Stomach (tissue), 9 donors: ENCODE measurements around the gene ARHGAP15. TPM values are rescaled to one million over a fixed set of nuclear protein-coding genes. Genes with fewer than 3 reads are reported as not detected.

ENCODE experiments used
- DNase-seq, 2 donors: peaks; one replicate each; pipeline versions ENCODE4 v3.0.0 to v3.0.0-alpha.2; 2013 to 2019
- H3K27ac ChIP-seq, 5 donors: fragments of 200-600 bp in 4 of 5; sonication (generic) in 4 of 5; one replicate each; pipeline ENCODE4 v1.5.1; 2013 to 2019; ENCODE audit warnings: mild to moderate bottlenecking in 1 of 5, moderate library complexity in 1 of 5
- H3K27me3 ChIP-seq, 3 donors: fragments of 200-600 bp; sonication (generic); one replicate each; pipeline ENCODE4 v1.5.1; 2017 to 2019; ENCODE audit warnings: mixed run types in 1 of 3
- H3K36me3 ChIP-seq, 4 donors: fragments of 200-600 bp; sonication (generic); 1 replicate in 3 of 4; 2 replicates in 1 of 4; pipeline ENCODE4 v1.5.1; 2016 to 2019
- H3K4me1 ChIP-seq, 4 donors: fragments of 200-600 bp; sonication (generic); one replicate each; pipeline ENCODE4 v1.5.1; 2016 to 2019
- H3K4me3 ChIP-seq, 4 donors: fragments of 200-600 bp; sonication (generic) in 3 of 4; one replicate each; pipeline ENCODE4 v1.5.1; 2016 to 2019; ENCODE audit warnings: mild to moderate bottlenecking in 1 of 4
- H3K9me3 ChIP-seq, 4 donors: fragments of 200-600 bp; sonication (generic); one replicate each; pipeline ENCODE4 v1.5.1; 2016 to 2019
- EP300 ChIP-seq: sonication (generic); formaldehyde crosslinking; IDR thresholded peaks from one replicate; pipeline ENCODE4 v1.6.1; 2017; ENCODE audit warnings: antibody characterized with exemption
- POLR2A ChIP-seq, 4 donors: fragments of 450-650 bp; IDR thresholded peaks; one replicate each; pipeline ENCODE4 v1.6.1; 2016; ENCODE audit warnings: antibody characterized with exemption in 4 of 4, control low read depth in 2 of 4, mild to moderate bottlenecking in 1 of 4, moderate library complexity in 1 of 4
- POLR2AphosphoS5 ChIP-seq, 3 donors: sonication (generic); formaldehyde crosslinking; IDR thresholded peaks; one replicate each; pipeline ENCODE4 v1.6.1; 2016; ENCODE audit warnings: antibody characterized with exemption in 3 of 3
- WGBS, 5 donors: extraction: QIAGEN DNeasy Blood & Tissue Kit in 3 of 5; methylation state at CpG; one replicate each; pipeline versions ENCODE4 v1.1.5 to v1.1.7; 2013 to 2018; 5-methylcytosine and 5-hydroxymethylcytosine counted together
- intact Hi-C: fragments of 100-400 bp; cut with DNase I; formaldehyde crosslinking; loops from one replicate; pipeline ENCODE4 v1.15.1; 2023; ENCODE audit warnings: low total_unique reads
- polyA plus RNA-seq, 3 donors: library from polyadenylated mRNA; stranded (reverse); fragments of 200-250 nt; gene quantifications; one replicate each; pipeline ENCODE4 v1.2.3, GENCODE V29; 2013
- total RNA-seq, 5 donors: library from RNA; depleted of rRNA; stranded (reverse); fragments of >200 nt; gene quantifications; one replicate each; pipeline versions ENCODE4 v1.1.0 to v1.2.3, GENCODE V29; 2014 to 2016
- TF ChIP-seq, protein P1 (sequence below), 7 experiments: fragments of 450-650 bp in 4 of 7; fragments of 200-600 bp in 3 of 7; sonication (generic) in 3 of 7; IDR thresholded peaks; one replicate each; pipeline ENCODE4 v1.5.1; 2016 to 2019; ENCODE audit warnings: antibody characterized with exemption in 7 of 7, control low read depth in 2 of 7, mild to moderate bottlenecking in 1 of 7
- donor health status: healthy with polysubstance abuse.
- donor health status: Bipolar disorder and iron deficiency.
- donor health status: healthy.

The ARHGAP15 gene
- total and polyA plus RNA-seq, 8 donors: 1.8 to 66.3 (median 6.8) TPM; not detected in 1

DNA sequence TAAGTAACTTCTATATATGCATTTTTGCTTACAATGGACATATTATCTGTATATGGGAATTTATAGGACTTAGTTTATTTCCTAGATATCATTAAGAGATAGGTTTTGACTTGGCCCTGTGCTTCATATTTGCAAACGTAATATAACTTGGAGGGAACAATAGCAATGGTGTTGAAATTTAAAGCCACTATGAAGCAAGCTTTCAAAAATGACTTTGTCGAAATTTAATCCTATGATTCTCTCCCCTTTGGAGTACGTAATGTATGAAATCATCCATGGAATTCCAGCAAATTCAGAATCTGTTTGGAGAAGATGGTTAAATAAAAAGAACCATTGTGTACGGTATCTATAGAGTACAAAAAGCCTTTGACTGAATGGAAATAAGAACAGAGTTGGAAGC is 486.3 kb downstream of the ARHGAP15 start:
- WGBS, 5 donors: 74 to 85% (median 78%) methylated on average over 4 of the region's 4 CpGs
- TF ChIP-seq POLR2AphosphoS5 (IDR thresholded peaks at IDR 0.05) (no peak), EP300 (no peak), POLR2A (IDR thresholded peaks at IDR 0.05) (no peak)
- TF ChIP-seq, protein P1, sequence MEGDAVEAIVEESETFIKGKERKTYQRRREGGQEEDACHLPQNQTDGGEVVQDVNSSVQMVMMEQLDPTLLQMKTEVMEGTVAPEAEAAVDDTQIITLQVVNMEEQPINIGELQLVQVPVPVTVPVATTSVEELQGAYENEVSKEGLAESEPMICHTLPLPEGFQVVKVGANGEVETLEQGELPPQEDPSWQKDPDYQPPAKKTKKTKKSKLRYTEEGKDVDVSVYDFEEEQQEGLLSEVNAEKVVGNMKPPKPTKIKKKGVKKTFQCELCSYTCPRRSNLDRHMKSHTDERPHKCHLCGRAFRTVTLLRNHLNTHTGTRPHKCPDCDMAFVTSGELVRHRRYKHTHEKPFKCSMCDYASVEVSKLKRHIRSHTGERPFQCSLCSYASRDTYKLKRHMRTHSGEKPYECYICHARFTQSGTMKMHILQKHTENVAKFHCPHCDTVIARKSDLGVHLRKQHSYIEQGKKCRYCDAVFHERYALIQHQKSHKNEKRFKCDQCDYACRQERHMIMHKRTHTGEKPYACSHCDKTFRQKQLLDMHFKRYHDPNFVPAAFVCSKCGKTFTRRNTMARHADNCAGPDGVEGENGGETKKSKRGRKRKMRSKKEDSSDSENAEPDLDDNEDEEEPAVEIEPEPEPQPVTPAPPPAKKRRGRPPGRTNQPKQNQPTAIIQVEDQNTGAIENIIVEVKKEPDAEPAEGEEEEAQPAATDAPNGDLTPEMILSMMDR (IDR thresholded peaks at IDR 0.05): no peak
- intact Hi-C loops: no loop called here
- DNase-seq: peak in 1 of 2 donors; percentile 37
- H3K4me1 ChIP-seq: no peaks in the 10 kb centered on the region
- no peak overlapping the region for H3K4me3 ChIP-seq
- no peaks in the 10 kb centered on the region for H3K9me3 ChIP-seq
- H3K36me3 ChIP-seq: no peaks in the 10 kb centered on the region
- H3K27me3 ChIP-seq: no peaks in the 10 kb centered on the region
- H3K27ac ChIP-seq: no peak overlapping the region

- intact Hi-C loops: no loop called here
- no peak overlapping the region for H3K27ac ChIP-seq
- H3K27me3 ChIP-seq: no peaks in the 10 kb centered on the region
- H3K4me1 ChIP-seq: no peaks in the 10 kb centered on the region
- WGBS, 5 donors: 74 to 93% (median 87%) methylated on average over 6 of the region's 6 CpGs
- TF ChIP-seq EP300 (no peak), POLR2AphosphoS5 (IDR thresholded peaks at IDR 0.05) (no peak)
- TF ChIP-seq, protein P1 (IDR thresholded peaks at IDR 0.05): no peak
- no peak for DNase-seq
- H3K36me3 ChIP-seq: no peaks in the 10 kb centered on the region
- no peaks in the 10 kb centered on the region for H3K9me3 ChIP-seq
- H3K4me3 ChIP-seq: no peak overlapping the region
Observed at GRCh38 chr2:143616452-143616851, 487.2 kb downstream of the ARHGAP15 start.

- intact Hi-C loops: no loop called here
- WGBS, 5 donors: 69 to 86% (median 79%) methylated on average over 2 of the region's 2 CpGs
- H3K4me1 ChIP-seq: no peaks in the 10 kb centered on the region
- no peaks in the 10 kb centered on the region for H3K36me3 ChIP-seq
- H3K4me3 ChIP-seq: no peak overlapping the region
- no peak overlapping the region for H3K27ac ChIP-seq
- no peak for TF ChIP-seq EP300
- TF ChIP-seq POLR2A (IDR thresholded peaks at IDR 0.05): no peak
- TF ChIP-seq POLR2AphosphoS5 (IDR thresholded peaks at IDR 0.05): no peak
- TF ChIP-seq, protein P1 (IDR thresholded peaks at IDR 0.05): no peak
- no peak for DNase-seq
- no peaks in the 10 kb centered on the region for H3K27me3 ChIP-seq
- no peaks in the 10 kb centered on the region for H3K9me3 ChIP-seq
Observed at GRCh38 chr2:143617803-143618415, 488.7 kb downstream of the ARHGAP15 start.

DNA sequence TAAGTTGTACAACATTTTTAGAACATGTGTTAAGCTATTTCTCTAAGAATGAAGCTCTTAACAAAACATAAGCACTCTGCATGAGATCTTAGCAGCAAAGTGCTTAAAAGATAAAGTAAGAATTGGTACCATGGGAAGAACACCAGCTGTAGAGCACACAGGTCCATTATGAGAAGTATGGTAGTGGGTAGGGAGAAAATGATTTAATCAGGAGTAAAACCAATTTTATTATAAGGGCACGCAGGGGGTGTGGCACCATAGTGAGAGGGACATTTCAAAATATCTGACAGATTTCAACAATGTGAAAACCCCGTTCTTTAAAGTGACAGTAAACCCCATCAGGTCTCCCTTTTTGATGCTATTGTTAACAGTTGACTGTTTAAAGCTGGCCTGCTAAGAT is 492.9 kb downstream of the ARHGAP15 start:
- TF ChIP-seq POLR2AphosphoS5 (IDR thresholded peaks at IDR 0.05) (no peak), EP300 (no peak), POLR2A (IDR thresholded peaks at IDR 0.05) (no peak)
- TF ChIP-seq, protein P1 (IDR thresholded peaks at IDR 0.05): no peak
- intact Hi-C loops: no loop called here
- no peaks in the 10 kb centered on the region for H3K4me1 ChIP-seq
- H3K27ac ChIP-seq: no peak overlapping the region
- no peaks in the 10 kb centered on the region for H3K36me3 ChIP-seq
- no peak overlapping the region for H3K4me3 ChIP-seq
- H3K27me3 ChIP-seq: no peaks in the 10 kb centered on the region
- no peak for DNase-seq
- H3K9me3 ChIP-seq: no peaks in the 10 kb centered on the region
- 72 to 88% (median 79%) methylated on average over 2 of the region's 2 CpGs for WGBS, 5 donors
